GM13976 (cell line): ENCODE data around the gene DAZAP1.

Source experiments
- DNase-seq: peaks from one replicate; pipeline ENCODE4 v3.0.0; 2012; ENCODE audit warnings: low spot score
- CTCF ChIP-seq: IDR thresholded peaks from 2 replicates; pipeline ENCODE4 v1.5.1; 2012; ENCODE audit warnings: borderline replicate concordance, mild to moderate bottlenecking; ENCODE audit not compliant: insufficient read depth; ENCODE audit errors: extremely low read depth, missing control alignments, control extremely low read depth
- in situ Hi-C: fragments of 300-500 bp; cut with MboI; formaldehyde crosslinking; loops from one replicate; pipeline ENCODE4 v1.12.0; 2022; ENCODE audit warnings: low sequenced_read_pairs, mixed read lengths, inconsistent platforms; ENCODE audit not compliant: unreplicated experiment

DAZAP1 gene

GRCh38 chr19:1426736-1427135 is 19.4 kb downstream of the DAZAP1 start:
- in situ Hi-C loops: no loop called here
- DNase-seq: no peak
- TF ChIP-seq CTCF: no peak

GRCh38 chr19:1427221-1427920 is 20.0 kb downstream of the DAZAP1 start:
- no peak for TF ChIP-seq CTCF
- DNase-seq: no peak
- in situ Hi-C loops: no loop called here

- in situ Hi-C loops: no loop called here
- TF ChIP-seq CTCF: no peak
- DNase-seq: no peak
Measured at GRCh38 chr19:1428738-1429391, 21.5 kb downstream of the DAZAP1 start.

- no peak for TF ChIP-seq CTCF
- no peak for DNase-seq
Measured at GRCh38 chr19:1429750-1430149, 22.4 kb downstream of the DAZAP1 start.

GRCh38 chr19:1430246-1430645 is 22.9 kb downstream of the DAZAP1 start:
- DNase-seq: no peak
- in situ Hi-C loops: no loop called here
- TF ChIP-seq CTCF: no peak

More at GRCh38 chr19:1429750-1430149, 22.4 kb downstream of the DAZAP1 start:
- in situ Hi-C loops: no loop called here

- in situ Hi-C loops: no loop called here
- DNase-seq: no peak
- no peak for TF ChIP-seq CTCF
Measured at GRCh38 chr19:1431759-1432506, 24.5 kb downstream of the DAZAP1 start.
